Peyer's patch (tissue), 4 donors: Measurements from ENCODE around the gene NDUFAF5.

Experiments
- POLR2A ChIP-seq, 2 donors: fragments of 450-650 bp; IDR thresholded peaks; one replicate each; pipeline ENCODE4 v1.5.1; 2017; ENCODE audit warnings: antibody characterized with exemption in 2 of 2, mild to moderate bottlenecking in 2 of 2, moderate library complexity in 2 of 2
- TF ChIP-seq, protein P1 (sequence below), 6 experiments: fragments of 450-650 bp in 4 of 6; fragments of 200-600 bp in 2 of 6; sonication (generic) in 1 of 6; IDR thresholded peaks; one replicate each; pipeline ENCODE4 v1.5.1; 2017 to 2019; ENCODE audit warnings: antibody characterized with exemption in 6 of 6, mild to moderate bottlenecking in 3 of 6, moderate library complexity in 1 of 6

- no peak for TF ChIP-seq POLR2A (IDR thresholded peaks at IDR 0.05)
- TF ChIP-seq, protein P1, sequence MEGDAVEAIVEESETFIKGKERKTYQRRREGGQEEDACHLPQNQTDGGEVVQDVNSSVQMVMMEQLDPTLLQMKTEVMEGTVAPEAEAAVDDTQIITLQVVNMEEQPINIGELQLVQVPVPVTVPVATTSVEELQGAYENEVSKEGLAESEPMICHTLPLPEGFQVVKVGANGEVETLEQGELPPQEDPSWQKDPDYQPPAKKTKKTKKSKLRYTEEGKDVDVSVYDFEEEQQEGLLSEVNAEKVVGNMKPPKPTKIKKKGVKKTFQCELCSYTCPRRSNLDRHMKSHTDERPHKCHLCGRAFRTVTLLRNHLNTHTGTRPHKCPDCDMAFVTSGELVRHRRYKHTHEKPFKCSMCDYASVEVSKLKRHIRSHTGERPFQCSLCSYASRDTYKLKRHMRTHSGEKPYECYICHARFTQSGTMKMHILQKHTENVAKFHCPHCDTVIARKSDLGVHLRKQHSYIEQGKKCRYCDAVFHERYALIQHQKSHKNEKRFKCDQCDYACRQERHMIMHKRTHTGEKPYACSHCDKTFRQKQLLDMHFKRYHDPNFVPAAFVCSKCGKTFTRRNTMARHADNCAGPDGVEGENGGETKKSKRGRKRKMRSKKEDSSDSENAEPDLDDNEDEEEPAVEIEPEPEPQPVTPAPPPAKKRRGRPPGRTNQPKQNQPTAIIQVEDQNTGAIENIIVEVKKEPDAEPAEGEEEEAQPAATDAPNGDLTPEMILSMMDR (IDR thresholded peaks at IDR 0.05): no peak
These were observed 6.0 kb upstream of the NDUFAF5 start for GRCh38 chr20:13778827-13779226.
